ENCODE measurements around the gene C5orf24.

C5orf24 gene

DNA sequence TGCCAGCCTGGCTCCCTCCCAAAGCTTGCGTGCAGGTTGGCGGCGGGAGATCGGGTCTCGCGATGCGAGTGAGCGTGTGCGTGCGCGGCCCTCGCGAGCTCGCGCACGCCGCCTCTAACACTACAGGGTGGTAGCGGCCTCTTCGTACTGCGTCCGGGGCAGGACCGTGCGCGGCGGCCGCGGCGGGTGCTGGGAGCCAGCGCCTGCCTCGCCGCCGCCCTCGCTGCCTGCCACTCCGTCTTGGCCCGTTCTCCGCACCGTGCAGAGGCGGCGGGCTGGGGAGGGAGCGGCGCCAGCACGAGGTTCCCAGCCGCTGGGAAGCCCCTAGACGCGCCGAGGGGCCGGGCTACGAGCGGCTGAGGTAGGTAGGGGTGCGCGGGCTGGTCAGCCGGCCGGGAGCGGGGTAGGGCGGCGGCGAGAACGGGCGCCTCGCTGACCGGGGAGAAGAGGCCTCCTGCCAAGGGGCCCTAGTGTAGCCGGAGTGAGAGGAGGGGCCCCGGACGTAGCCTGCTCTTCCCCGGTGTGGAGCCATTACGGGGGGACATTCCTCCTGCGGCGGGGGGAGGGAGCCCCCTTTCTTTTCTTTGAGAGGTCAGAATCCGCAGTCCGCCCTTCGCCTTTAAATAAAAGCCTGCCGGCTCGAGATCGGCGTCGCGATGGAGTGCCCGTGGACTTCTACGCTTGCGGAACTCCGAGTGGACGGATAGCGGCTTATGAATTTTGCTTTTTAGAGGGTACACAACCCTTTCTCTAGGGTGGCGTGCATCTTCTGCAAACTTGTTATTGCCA lies at the start of gene C5orf24:
Gene C5orf24 (plus strand): TSS at position 117 of the 789 bp plus-strand sequence. CDS start 8,933 bp downstream, outside the sequence.
- Histone ChIP-seq H3K27me3 (ENCODE audit: control insufficient read depth, insufficient read depth, low read length) (no peaks in the 10 kb centered on the region), H3K27ac (ENCODE audit: low read depth, low read length) (peak within 1 kb of the TSS; percentile 93), H3K4me1 (ENCODE audit: control insufficient read depth, insufficient read depth, low read length) (peaks cover 10% of the 10 kb centered on the region), H3K9me3 (ENCODE audit: control insufficient read depth, insufficient read depth, low read length) (no peaks in the 10 kb centered on the region), H3K36me3 (ENCODE audit: control insufficient read depth, insufficient read depth, low read length) (no peaks in the 10 kb centered on the region; the same call in none of the 2 replicates), H3K4me3 (ENCODE audit: low read depth, low read length) (peak within 1 kb of the TSS; percentile 99), H3K9ac (ENCODE audit: low read depth, low read length) (peak within 1 kb of the TSS; percentile 90)

DNA sequence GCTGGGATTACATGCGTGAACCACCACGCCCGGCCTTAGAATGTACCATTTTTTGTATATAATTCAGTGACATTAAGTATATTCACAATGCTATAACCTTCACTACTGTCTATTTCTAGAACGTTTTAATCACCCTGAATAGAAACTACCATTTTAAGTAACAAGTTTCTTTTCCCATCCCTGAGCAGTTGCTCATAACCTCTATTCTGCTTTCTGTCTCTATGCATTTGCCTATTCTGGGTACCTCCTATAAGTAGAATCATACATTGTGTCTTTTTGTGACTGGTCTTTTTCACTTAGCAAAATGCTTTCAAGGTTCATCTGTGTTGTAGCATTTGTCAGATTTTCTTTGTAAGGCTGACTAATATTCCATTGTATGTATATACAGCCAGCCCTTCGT lies 47.3 kb upstream of the C5orf24 start:
- Histone ChIP-seq H3K4me3 (ENCODE audit: low read depth, low read length) (no peak overlapping the region), H3K9me3 (ENCODE audit: control insufficient read depth, insufficient read depth, low read length) (no peaks in the 10 kb centered on the region), H3K27me3 (ENCODE audit: control insufficient read depth, insufficient read depth, low read length) (no peaks in the 10 kb centered on the region), H3K36me3 (ENCODE audit: control insufficient read depth, insufficient read depth, low read length) (peaks cover 90% of the 10 kb centered on the region), H3K9ac (ENCODE audit: low read depth, low read length) (no peak overlapping the region), H3K27ac (ENCODE audit: low read depth, low read length) (no peak overlapping the region), H3K4me1 (ENCODE audit: control insufficient read depth, insufficient read depth, low read length) (no peaks in the 10 kb centered on the region)

DNA sequence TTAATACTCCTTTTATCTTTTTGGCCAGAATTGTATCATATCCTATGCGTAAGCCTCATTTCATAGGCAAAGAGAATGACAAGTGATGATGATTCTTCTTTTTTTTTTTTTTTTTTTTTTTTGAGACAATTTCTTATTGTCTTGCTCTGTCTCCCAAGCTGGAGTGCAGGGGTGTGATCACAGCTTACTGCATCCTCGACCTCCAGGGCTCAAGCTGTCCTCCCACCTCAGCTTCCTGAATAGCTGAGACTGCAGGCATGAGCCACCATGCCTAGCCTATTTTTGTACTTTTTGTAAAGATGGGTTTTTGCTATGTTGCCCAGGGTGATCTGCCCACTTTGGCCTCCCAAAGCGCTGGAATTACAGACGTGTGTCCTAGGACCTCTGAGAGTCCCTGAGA lies 41.9 kb upstream of the C5orf24 start:
- Histone ChIP-seq H3K9me3 (ENCODE audit: control insufficient read depth, insufficient read depth, low read length) (no peaks in the 10 kb centered on the region), H3K36me3 (ENCODE audit: control insufficient read depth, insufficient read depth, low read length) (peaks cover 71% of the 10 kb centered on the region), H3K27me3 (ENCODE audit: control insufficient read depth, insufficient read depth, low read length) (no peaks in the 10 kb centered on the region), H3K27ac (ENCODE audit: low read depth, low read length) (no peak overlapping the region), H3K4me3 (ENCODE audit: low read depth, low read length) (no peak overlapping the region), H3K4me1 (ENCODE audit: control insufficient read depth, insufficient read depth, low read length) (no peaks in the 10 kb centered on the region), H3K9ac (ENCODE audit: low read depth, low read length) (no peak overlapping the region)

DNA sequence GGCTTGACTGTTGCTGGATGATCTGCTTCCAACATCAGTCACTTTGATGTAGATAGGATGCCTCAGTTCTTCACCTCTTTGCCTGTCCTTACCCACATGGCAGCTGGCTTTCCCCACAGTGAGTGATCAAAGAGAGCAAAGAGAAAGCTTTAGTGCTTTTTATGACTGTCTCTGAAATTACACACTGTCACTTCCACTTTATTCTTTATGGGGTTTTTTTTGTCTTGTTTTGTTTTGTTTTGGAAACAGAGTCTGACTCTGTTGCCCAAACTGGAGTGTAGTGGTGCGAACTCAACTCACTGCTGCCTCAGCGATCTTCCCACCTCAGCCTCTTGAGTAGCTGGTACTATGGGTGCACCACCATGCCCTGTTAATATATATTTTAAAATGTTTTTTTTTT lies 32.4 kb upstream of the C5orf24 start:
- Histone ChIP-seq H3K36me3 (ENCODE audit: control insufficient read depth, insufficient read depth, low read length) (peaks cover 94% of the 10 kb centered on the region), H3K4me3 (ENCODE audit: low read depth, low read length) (no peak overlapping the region), H3K27ac (ENCODE audit: low read depth, low read length) (no peak overlapping the region)

DNA sequence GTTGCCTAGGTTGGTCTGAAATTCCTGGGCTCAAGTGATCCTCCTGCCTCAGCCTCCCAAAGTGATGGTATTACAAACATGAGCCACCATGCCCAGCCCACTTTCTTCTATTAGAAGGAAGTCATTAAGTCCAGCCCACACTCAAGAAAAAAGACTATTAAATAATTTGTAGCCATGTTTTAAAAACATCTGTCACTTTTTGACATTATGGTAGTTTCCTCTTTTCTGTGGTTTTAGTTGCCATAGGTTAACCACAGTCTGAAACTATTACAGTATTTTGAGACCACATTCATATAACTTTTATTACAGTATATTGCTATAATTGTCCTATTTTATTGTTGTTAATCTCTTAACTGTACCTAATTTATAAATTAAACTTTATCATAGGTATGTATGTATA lies 31.9 kb upstream of the C5orf24 start:
- Histone ChIP-seq H3K4me1 (ENCODE audit: control insufficient read depth, insufficient read depth, low read length) (no peaks in the 10 kb centered on the region), H3K9ac (ENCODE audit: low read depth, low read length) (no peak overlapping the region), H3K9me3 (ENCODE audit: control insufficient read depth, insufficient read depth, low read length) (no peaks in the 10 kb centered on the region), H3K4me3 (ENCODE audit: low read depth, low read length) (no peak overlapping the region), H3K27ac (ENCODE audit: low read depth, low read length) (no peak overlapping the region), H3K36me3 (ENCODE audit: control insufficient read depth, insufficient read depth, low read length) (peaks cover 94% of the 10 kb centered on the region), H3K27me3 (ENCODE audit: control insufficient read depth, insufficient read depth, low read length) (no peaks in the 10 kb centered on the region)

More for the DNA sequence above, 32.4 kb upstream of the C5orf24 start:
- Histone ChIP-seq H3K9me3 (ENCODE audit: control insufficient read depth, insufficient read depth, low read length) (no peaks in the 10 kb centered on the region), H3K27me3 (ENCODE audit: control insufficient read depth, insufficient read depth, low read length) (no peaks in the 10 kb centered on the region), H3K4me1 (ENCODE audit: control insufficient read depth, insufficient read depth, low read length) (no peaks in the 10 kb centered on the region), H3K9ac (ENCODE audit: low read depth, low read length) (no peak overlapping the region)

DNA sequence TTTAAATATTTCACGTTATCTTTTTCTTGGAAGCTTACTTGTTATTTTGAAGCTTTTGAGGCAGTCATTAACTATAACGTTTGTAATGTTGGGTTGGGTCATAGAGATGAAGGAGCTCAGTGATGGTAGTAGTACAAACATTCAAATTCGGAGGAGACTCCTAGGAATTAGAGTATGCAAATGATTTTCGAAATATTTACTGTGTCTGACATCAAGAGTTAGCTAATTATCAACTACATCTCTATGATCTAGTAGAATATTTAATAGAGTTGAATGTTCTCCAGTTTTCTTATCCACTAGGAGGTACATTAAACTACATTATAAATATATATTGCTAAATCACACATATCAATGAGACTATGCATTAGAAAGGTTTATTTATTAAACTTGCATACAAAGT lies 28.8 kb upstream of the C5orf24 start:
- no peaks in the 10 kb centered on the region for H3K4me1 ChIP-seq (ENCODE audit: control insufficient read depth, insufficient read depth, low read length)
- H3K27me3 ChIP-seq (ENCODE audit: control insufficient read depth, insufficient read depth, low read length): no peaks in the 10 kb centered on the region
- no peaks in the 10 kb centered on the region for H3K9me3 ChIP-seq (ENCODE audit: control insufficient read depth, insufficient read depth, low read length)
- H3K27ac ChIP-seq (ENCODE audit: low read depth, low read length): no peak overlapping the region
- H3K4me3 ChIP-seq (ENCODE audit: low read depth, low read length): no peak overlapping the region
- H3K36me3 ChIP-seq (ENCODE audit: control insufficient read depth, insufficient read depth, low read length): peaks cover 94% of the 10 kb centered on the region
- H3K9ac ChIP-seq (ENCODE audit: low read depth, low read length): no peak overlapping the region

DNA sequence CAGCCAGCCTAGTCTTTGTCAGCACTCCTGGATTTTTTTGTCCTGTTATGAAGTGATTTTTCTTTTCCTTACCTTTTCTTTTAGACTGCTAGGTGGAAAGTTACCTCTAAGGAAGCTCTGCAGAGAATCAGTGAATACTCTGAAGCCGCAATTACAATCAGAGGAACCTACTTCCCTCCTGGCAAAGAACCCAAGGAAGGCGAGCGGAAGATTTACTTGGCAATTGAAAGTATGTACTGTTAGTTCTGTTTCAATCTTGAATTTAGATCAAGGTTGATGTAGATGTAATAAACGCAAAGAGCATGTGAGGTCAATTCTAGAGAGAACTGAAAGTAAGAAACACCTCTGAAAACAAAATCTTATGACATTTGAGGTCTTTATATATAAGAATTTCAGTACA lies 27.0 kb upstream of the C5orf24 start:
- peaks cover 95% of the 10 kb centered on the region for H3K36me3 ChIP-seq (ENCODE audit: control insufficient read depth, insufficient read depth, low read length)

DNA sequence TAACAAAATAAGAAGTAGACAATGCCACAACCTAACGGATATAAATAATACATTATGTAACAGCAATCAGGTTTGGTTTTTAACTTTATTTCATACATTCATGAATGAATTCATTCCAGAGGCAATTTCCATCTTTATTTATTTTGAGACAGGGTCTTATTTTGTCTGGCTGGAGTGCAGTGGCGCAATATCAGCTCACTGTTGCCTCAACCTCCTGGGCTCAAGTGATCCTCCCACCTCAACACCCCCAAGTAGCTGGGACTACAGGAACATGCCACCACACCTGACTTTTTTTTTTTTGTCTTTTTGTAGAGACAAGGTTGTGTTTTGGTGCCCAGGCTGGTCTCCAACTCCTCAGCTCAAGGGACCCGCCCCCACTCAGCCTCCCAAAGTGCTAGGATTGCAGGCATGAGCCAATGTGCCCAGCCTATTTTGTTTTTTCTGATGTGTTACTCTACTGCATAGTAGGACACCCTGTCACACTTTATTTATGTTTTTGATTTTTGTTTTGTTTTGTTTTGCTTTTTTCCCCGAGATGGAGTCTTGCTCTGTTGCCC lies 26.3 kb upstream of the C5orf24 start:
- Histone ChIP-seq H3K4me1 (ENCODE audit: control insufficient read depth, insufficient read depth, low read length) (no peaks in the 10 kb centered on the region), H3K27ac (ENCODE audit: low read depth, low read length) (no peak overlapping the region), H3K9me3 (ENCODE audit: control insufficient read depth, insufficient read depth, low read length) (no peaks in the 10 kb centered on the region), H3K36me3 (ENCODE audit: control insufficient read depth, insufficient read depth, low read length) (peaks cover 92% of the 10 kb centered on the region), H3K27me3 (ENCODE audit: control insufficient read depth, insufficient read depth, low read length) (no peaks in the 10 kb centered on the region), H3K9ac (ENCODE audit: low read depth, low read length) (no peak overlapping the region), H3K4me3 (ENCODE audit: low read depth, low read length) (no peak overlapping the region)

More for the DNA sequence above, 27.0 kb upstream of the C5orf24 start:
- Histone ChIP-seq H3K9ac (ENCODE audit: low read depth, low read length) (no peak overlapping the region), H3K4me1 (ENCODE audit: control insufficient read depth, insufficient read depth, low read length) (no peaks in the 10 kb centered on the region), H3K27ac (ENCODE audit: low read depth, low read length) (no peak overlapping the region), H3K4me3 (ENCODE audit: low read depth, low read length) (no peak overlapping the region), H3K9me3 (ENCODE audit: control insufficient read depth, insufficient read depth, low read length) (no peaks in the 10 kb centered on the region), H3K27me3 (ENCODE audit: control insufficient read depth, insufficient read depth, low read length) (no peaks in the 10 kb centered on the region)

DNA sequence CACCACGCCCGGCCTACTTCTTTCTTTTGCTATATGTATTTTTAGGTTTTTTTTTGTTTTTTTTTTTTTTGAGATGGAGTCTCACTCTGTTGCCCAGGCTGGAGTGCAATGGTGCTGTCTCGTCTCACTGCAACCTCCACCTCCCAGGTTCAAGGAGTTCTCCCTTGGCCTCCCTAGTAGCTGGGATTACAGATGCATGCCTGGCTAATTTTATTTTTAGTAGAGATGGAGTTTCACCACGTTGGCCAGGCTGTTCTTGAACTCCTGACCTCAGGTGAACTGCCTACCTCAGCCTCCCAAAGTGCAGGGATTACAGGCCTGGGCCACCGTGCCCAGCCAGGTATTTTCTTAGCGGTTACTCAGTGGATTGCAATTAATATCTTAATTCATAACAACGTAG lies 23.9 kb upstream of the C5orf24 start:
- H3K27ac ChIP-seq (ENCODE audit: low read depth, low read length): no peak overlapping the region
- H3K4me1 ChIP-seq (ENCODE audit: control insufficient read depth, insufficient read depth, low read length): no peaks in the 10 kb centered on the region
- H3K27me3 ChIP-seq (ENCODE audit: control insufficient read depth, insufficient read depth, low read length): no peaks in the 10 kb centered on the region
- H3K36me3 ChIP-seq (ENCODE audit: control insufficient read depth, insufficient read depth, low read length): peaks cover 94% of the 10 kb centered on the region
- no peaks in the 10 kb centered on the region for H3K9me3 ChIP-seq (ENCODE audit: control insufficient read depth, insufficient read depth, low read length)
- no peak overlapping the region for H3K9ac ChIP-seq (ENCODE audit: low read depth, low read length)
- H3K4me3 ChIP-seq (ENCODE audit: low read depth, low read length): no peak overlapping the region

DNA sequence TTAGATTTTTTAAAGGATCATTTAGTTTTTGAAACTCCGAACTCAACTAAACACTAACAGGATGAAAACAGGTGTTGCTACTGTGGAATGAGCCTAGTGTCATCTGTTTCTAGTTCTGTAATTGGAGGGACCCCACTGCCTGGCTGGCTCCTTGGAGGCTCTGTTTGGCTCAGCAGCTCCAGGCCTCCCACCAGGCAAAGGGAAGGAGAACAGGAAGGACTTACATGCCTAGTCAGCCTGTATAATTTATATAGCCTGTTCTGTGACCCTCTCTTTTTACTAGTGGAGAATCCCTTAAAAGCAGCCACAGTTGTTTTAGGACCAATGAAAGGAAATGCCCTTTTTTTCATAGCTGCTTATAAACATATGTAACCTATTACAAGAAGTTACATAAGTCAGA lies 21.1 kb upstream of the C5orf24 start:
- Histone ChIP-seq H3K9ac (ENCODE audit: low read depth, low read length) (no peak overlapping the region), H3K9me3 (ENCODE audit: control insufficient read depth, insufficient read depth, low read length) (no peaks in the 10 kb centered on the region), H3K27ac (ENCODE audit: low read depth, low read length) (no peak overlapping the region), H3K4me1 (ENCODE audit: control insufficient read depth, insufficient read depth, low read length) (no peaks in the 10 kb centered on the region), H3K4me3 (ENCODE audit: low read depth, low read length) (no peak overlapping the region), H3K27me3 (ENCODE audit: control insufficient read depth, insufficient read depth, low read length) (no peaks in the 10 kb centered on the region), H3K36me3 (ENCODE audit: control insufficient read depth, insufficient read depth, low read length) (peaks cover 94% of the 10 kb centered on the region)

DNA sequence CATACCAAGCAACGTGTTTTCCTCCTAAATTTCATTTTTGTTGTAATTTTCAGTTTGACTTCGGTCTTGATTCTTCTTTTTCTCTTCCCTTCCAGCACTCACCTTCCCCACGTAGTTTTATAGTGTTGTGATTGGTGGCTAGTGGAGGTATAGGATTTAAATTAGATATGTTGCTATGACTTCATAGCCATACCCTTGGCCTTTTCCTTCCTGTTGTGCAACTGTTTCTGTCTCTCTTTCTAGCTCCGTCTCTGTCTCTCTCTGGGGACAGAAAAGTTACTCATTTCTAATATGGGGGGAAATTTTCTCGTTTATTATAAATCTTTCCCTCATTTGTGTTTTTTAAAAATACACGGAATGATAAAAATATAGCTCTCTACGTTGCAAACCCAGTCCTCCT lies 20.6 kb upstream of the C5orf24 start:
- no peak overlapping the region for H3K4me3 ChIP-seq (ENCODE audit: low read depth, low read length)
- no peaks in the 10 kb centered on the region for H3K9me3 ChIP-seq (ENCODE audit: control insufficient read depth, insufficient read depth, low read length)
- no peaks in the 10 kb centered on the region for H3K27me3 ChIP-seq (ENCODE audit: control insufficient read depth, insufficient read depth, low read length)
- H3K27ac ChIP-seq (ENCODE audit: low read depth, low read length): no peak overlapping the region
- H3K36me3 ChIP-seq (ENCODE audit: control insufficient read depth, insufficient read depth, low read length): peaks cover 93% of the 10 kb centered on the region
- H3K4me1 ChIP-seq (ENCODE audit: control insufficient read depth, insufficient read depth, low read length): no peaks in the 10 kb centered on the region
- no peak overlapping the region for H3K9ac ChIP-seq (ENCODE audit: low read depth, low read length)

Measured in HUES48 (cell line).